SK-N-SH treated with all-trans-retinoic acid at 6 μM for 48 hours (cell line): ENCODE data around the gene PYDC1.
A peak's percentile ranks its signal among the peaks of the same experiment; 100 is the strongest.

Source experiments
- CSRNP3 ChIP-seq: fragments of 250-450 bp; sonication (Bioruptor Pico); IDR thresholded peaks from 2 replicates; pipeline ENCODE4 v1.5.1; 2021; ENCODE audit warnings: mild to moderate bottlenecking, moderate library complexity
- ESRRG ChIP-seq: fragments of 250-450 bp; sonication (Bioruptor Pico); IDR thresholded peaks from 2 replicates; pipeline ENCODE4 v1.6.1; 2021; ENCODE audit warnings: mild to moderate bottlenecking
- OSR1 ChIP-seq: fragments of 250-450 bp; sonication (Bioruptor Pico); IDR thresholded peaks from 2 replicates; pipeline ENCODE4 v1.8.0; 2022; ENCODE audit warnings: moderate library complexity, mild to moderate bottlenecking, inconsistent platforms
- PATZ1 ChIP-seq: fragments of 250-450 bp; sonication (Bioruptor Pico); IDR thresholded peaks from 2 replicates; pipeline ENCODE4 v1.8.0; 2020; ENCODE audit warnings: mild to moderate bottlenecking, moderate library complexity, borderline replicate concordance
- TCF4 ChIP-seq: fragments of 250-450 bp; sonication (Bioruptor Pico); IDR thresholded peaks from 2 replicates; pipeline ENCODE4 v1.8.0; 2021; ENCODE audit warnings: mild to moderate bottlenecking, moderate library complexity, borderline replicate concordance
- ZC3H10 ChIP-seq: fragments of 250-450 bp; sonication (Bioruptor Pico); IDR thresholded peaks from 2 replicates; pipeline ENCODE4 v1.5.1; 2021; ENCODE audit warnings: mild to moderate bottlenecking, moderate library complexity
- ZFP30 ChIP-seq: fragments of 450-650 bp; formaldehyde crosslinking; IDR thresholded peaks from 2 replicates; pipeline ENCODE4 v1.5.0; 2022; ENCODE audit warnings: mild to moderate bottlenecking, moderate library complexity
- ZNF8 ChIP-seq: fragments of 450-650 bp; formaldehyde crosslinking; IDR thresholded peaks from 2 replicates; pipeline ENCODE4 v1.5.0; 2020; ENCODE audit warnings: mild to moderate bottlenecking, moderate library complexity

GRCh38 chr16:31179219-31179746 lies 37.7 kb downstream of the PYDC1 start:
- TF ChIP-seq OSR1 (CRISPR knock-in tag) (no peak), CSRNP3 (CRISPR knock-in tag) (no peak), ZFP30 (no peak), ZC3H10 (CRISPR knock-in tag) (no peak), ZNF8 (no peak), TCF4 (CRISPR knock-in tag) (no peak), ESRRG (CRISPR knock-in tag) (no peak), PATZ1 (peak; percentile 16; the same call in 1 of the 2 replicates)
